Testis (tissue), 3 donors: ENCODE data around the gene ST7. TPM values are rescaled to one million over a fixed set of nuclear protein-coding genes. Genes with fewer than 3 reads are reported as not detected.

Experiments used
- DNase-seq: peaks from one replicate; pipeline ENCODE4 v3.0.0-alpha.2; 2019
- H3K27ac ChIP-seq, 2 donors: fragments of 200-600 bp; sonication (generic); one replicate each; pipeline ENCODE4 v1.5.1; 2019
- H3K27me3 ChIP-seq: fragments of 200-600 bp; sonication (generic); one replicate; pipeline ENCODE4 v1.5.1; 2019
- H3K36me3 ChIP-seq: fragments of 200-600 bp; sonication (generic); one replicate; pipeline ENCODE4 v1.5.1; 2017; ENCODE audit warnings: low read depth; ENCODE audit errors: missing control alignments
- H3K4me1 ChIP-seq: fragments of 200-600 bp; sonication (generic); one replicate; pipeline ENCODE4 v1.5.1; 2019
- H3K4me3 ChIP-seq, 2 donors: fragments of 200-600 bp; sonication (generic); one replicate each; pipeline ENCODE4 v1.5.1; 2017 to 2019
- H3K9me3 ChIP-seq: fragments of 200-600 bp; sonication (generic); one replicate; pipeline ENCODE4 v1.5.1; 2017
- POLR2A ChIP-seq: fragments of 450-650 bp; IDR thresholded peaks from one replicate; pipeline ENCODE4 v1.6.1; 2017; ENCODE audit warnings: antibody characterized with exemption, mild to moderate bottlenecking, moderate library complexity
- WGBS, 2 donors: methylation state at CpG; one replicate each; pipeline ENCODE4 v1.1.5; 2018; 5-methylcytosine and 5-hydroxymethylcytosine counted together
- intact Hi-C: fragments of 100-400 bp; cut with DNase I; formaldehyde crosslinking; loops from one replicate; pipeline ENCODE4 v1.15.1; 2023; ENCODE audit warnings: low total_unique reads
- polyA plus RNA-seq: library from polyadenylated mRNA; stranded (reverse); fragments of 350-450 nt; fragmentation: Illumina TruSeq; extraction: RNeasy Lipid Tissue Mini Kit (QIAGEN cat#74804); gene quantifications from one replicate; pipeline ENCODE4 v1.2.3, GENCODE V29; 2014; ENCODE audit warnings: low read depth, low replicate concordance; ENCODE audit not compliant: insufficient read depth
- total RNA-seq, 2 donors: library from RNA; depleted of rRNA; stranded (reverse); fragments of >200 nt; gene quantifications; one replicate each; pipeline ENCODE4 v1.2.3, GENCODE V29; 2016
- TF ChIP-seq, protein P1 (sequence below), 3 experiments: fragments of 450-650 bp in 2 of 3; fragments of 200-600 bp in 1 of 3; sonication (generic) in 1 of 3; IDR thresholded peaks; one replicate each; pipeline ENCODE4 v1.5.1; 2016 to 2019; ENCODE audit warnings: antibody characterized with exemption in 3 of 3, mild to moderate bottlenecking in 2 of 3, moderate library complexity in 1 of 3

Gene ST7
- total and polyA plus RNA-seq, 3 donors from 2014 or later: 15.9 to 25.3 (median 23.2) TPM

DNA sequence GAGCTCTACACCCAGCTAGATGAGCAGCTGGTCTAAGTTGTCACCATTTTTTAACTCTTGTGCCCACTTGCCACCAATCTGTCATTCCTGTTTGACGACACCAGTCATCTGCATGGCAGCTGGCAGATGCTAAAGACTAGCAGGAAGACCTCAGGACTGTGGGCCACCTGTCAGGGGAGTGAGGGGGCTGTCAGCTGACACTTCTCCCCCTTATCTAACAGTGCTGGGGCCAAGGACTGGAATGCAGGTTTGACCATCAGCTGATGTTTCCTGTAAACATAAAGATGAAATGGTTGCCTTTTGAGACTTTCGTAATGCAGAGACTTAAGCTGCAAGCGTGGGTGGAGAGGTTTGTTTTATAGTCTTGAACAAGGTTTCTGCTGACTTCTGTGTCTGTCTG, 276.0 kb downstream of the ST7 start:
- intact Hi-C loops: no loop called here
- Histone ChIP-seq H3K4me3 (no peak overlapping the region), H3K4me1 (no peaks in the 10 kb centered on the region), H3K27ac (no peak overlapping the region), H3K9me3 (no peaks in the 10 kb centered on the region), H3K36me3 (no peaks in the 10 kb centered on the region), H3K27me3 (no peaks in the 10 kb centered on the region)
- TF ChIP-seq, protein P1, sequence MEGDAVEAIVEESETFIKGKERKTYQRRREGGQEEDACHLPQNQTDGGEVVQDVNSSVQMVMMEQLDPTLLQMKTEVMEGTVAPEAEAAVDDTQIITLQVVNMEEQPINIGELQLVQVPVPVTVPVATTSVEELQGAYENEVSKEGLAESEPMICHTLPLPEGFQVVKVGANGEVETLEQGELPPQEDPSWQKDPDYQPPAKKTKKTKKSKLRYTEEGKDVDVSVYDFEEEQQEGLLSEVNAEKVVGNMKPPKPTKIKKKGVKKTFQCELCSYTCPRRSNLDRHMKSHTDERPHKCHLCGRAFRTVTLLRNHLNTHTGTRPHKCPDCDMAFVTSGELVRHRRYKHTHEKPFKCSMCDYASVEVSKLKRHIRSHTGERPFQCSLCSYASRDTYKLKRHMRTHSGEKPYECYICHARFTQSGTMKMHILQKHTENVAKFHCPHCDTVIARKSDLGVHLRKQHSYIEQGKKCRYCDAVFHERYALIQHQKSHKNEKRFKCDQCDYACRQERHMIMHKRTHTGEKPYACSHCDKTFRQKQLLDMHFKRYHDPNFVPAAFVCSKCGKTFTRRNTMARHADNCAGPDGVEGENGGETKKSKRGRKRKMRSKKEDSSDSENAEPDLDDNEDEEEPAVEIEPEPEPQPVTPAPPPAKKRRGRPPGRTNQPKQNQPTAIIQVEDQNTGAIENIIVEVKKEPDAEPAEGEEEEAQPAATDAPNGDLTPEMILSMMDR (IDR thresholded peaks at IDR 0.05): no peak
- 87 to 95% methylated on average over 3 of the region's 3 CpGs for WGBS, 2 donors
- DNase-seq: no peak

DNA sequence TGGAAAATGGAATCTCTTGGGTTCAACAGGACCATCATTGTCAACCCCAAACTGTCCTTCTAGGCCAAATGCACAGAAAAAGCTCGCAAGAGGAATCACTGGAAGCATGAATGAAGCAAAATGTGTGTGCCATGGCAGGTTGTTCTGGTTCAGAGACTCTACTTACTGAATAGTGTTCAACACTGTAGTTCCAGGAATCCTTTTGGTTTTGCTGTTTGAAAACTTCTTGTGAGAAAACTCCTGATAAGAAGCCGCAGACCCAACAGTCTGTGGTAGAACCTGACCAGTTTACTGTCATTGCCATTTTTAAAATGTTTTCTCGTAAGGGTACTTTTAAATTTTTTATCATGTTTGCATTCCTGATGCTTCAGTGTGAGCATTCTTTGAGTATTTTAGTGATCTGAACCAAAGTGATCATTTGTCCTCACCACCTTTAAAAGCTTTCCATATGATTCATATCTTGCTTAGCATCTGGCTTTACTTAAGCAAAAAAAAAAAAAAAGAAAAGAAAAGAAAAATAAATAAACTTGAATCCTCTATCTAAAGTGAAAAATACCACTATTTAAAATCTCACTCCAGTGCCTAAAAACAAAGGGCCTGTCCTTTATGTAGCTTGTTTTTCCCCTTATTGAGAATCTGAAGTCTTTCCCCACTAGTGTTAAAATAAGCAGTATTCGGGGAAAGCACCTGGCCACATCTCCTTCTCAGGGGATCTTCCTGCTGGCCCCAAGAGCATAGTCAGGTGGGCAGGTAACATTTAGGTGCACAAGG, 277.2 kb downstream of the ST7 start:
- TF ChIP-seq, protein P1 (IDR thresholded peaks at IDR 0.05): no peak
- TF ChIP-seq POLR2A: no peak
- WGBS, 2 donors: 86 to 90% methylated on average over 4 of the region's 4 CpGs

DNA sequence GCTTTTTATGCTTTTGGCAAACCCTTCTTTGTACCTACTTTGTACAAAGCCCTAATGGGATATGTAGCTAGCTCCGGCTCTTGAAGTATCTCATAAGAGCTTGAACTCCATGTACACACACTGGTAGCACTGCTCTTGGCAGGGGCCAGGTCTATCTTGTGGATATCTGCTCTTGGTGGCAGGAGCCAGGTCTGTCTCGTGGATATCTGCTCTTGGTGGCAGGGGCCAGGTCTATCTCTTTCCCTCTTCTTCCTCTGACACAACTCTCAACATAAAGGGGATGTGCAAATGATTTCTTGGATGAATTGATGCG, 277.7 kb downstream of the ST7 start:
- Histone ChIP-seq H3K4me1 (no peaks in the 10 kb centered on the region), H3K27me3 (no peaks in the 10 kb centered on the region), H3K27ac (no peak overlapping the region), H3K9me3 (no peaks in the 10 kb centered on the region), H3K36me3 (no peaks in the 10 kb centered on the region), H3K4me3 (no peak overlapping the region)
- TF ChIP-seq, protein P1 (IDR thresholded peaks at IDR 0.05): no peak
- TF ChIP-seq POLR2A: no peak
- 89 to 94% methylated on average over 3 of the region's 3 CpGs for WGBS, 2 donors
- intact Hi-C loops: no loop called here
- DNase-seq: no peak

More for the DNA sequence above, 277.2 kb downstream of the ST7 start:
- intact Hi-C loops: no loop called here
- H3K4me3 ChIP-seq: no peak overlapping the region
- H3K36me3 ChIP-seq: no peaks in the 10 kb centered on the region
- no peaks in the 10 kb centered on the region for H3K9me3 ChIP-seq
- H3K27ac ChIP-seq: no peak overlapping the region
- no peaks in the 10 kb centered on the region for H3K27me3 ChIP-seq
- DNase-seq: no peak
- H3K4me1 ChIP-seq: no peaks in the 10 kb centered on the region

DNA sequence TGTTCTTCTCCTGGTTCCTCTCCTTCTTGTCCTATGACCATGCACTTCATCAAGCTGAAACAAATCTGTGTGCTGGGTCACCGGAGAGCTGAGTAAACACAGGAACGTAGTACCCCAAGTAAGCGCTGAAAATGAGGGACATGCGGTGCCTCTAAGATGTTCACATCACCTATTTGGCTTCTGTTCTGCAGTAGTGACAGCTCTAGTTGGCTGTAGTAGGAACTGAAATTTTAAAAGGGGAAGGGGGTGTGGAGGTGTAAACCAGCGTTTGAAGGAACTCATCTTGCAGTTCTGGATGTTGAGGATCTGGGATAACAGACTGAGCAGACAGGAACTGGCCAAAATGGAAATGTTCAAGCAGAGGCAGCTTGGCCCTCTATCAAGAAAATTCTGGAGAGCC, 284.3 kb downstream of the ST7 start:
- no peaks in the 10 kb centered on the region for H3K4me1 ChIP-seq
- no peak overlapping the region for H3K4me3 ChIP-seq
- no peaks in the 10 kb centered on the region for H3K9me3 ChIP-seq
- no peak for TF ChIP-seq POLR2A
- TF ChIP-seq, protein P1 (IDR thresholded peaks at IDR 0.05): no peak
- intact Hi-C loops: no loop called here
- H3K27ac ChIP-seq: no peak overlapping the region
- H3K27me3 ChIP-seq: no peaks in the 10 kb centered on the region
- DNase-seq: no peak
- no peaks in the 10 kb centered on the region for H3K36me3 ChIP-seq
- WGBS, 2 donors: 84 to 86% methylated on average over 5 of the region's 5 CpGs

DNA sequence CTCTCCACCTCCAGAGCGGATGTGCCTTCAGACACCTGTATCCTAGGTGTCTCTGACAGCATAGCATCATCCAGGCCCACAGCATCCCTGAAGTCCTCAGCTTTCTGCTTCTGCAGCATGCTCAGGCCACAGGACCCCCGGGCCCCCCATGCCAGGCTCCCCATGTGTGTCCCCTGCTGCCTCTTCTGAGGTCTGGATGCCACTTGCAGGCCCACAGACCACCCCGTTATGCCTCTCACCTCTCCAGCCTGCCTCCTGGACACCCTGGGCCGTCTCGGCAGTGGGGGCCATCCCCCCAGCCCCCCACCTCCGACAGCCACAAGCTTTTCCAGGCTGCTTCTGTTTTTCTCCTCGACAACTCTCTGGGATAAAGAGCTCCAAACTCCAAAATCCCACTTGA, 285.2 kb downstream of the ST7 start:
- H3K9me3 ChIP-seq: no peaks in the 10 kb centered on the region
- H3K36me3 ChIP-seq: no peaks in the 10 kb centered on the region
- intact Hi-C loops: no loop called here
- no peak overlapping the region for H3K27ac ChIP-seq
- H3K4me1 ChIP-seq: no peaks in the 10 kb centered on the region
- TF ChIP-seq, protein P1 (IDR thresholded peaks at IDR 0.05): no peak
- TF ChIP-seq POLR2A: no peak
- WGBS, 2 donors: 90 to 95% methylated on average over 7 of the region's 7 CpGs
- no peak for DNase-seq
- H3K27me3 ChIP-seq: no peaks in the 10 kb centered on the region
- H3K4me3 ChIP-seq: no peak overlapping the region
